ENCODE measurements around the gene HTR4. TPM values are rescaled to one million over a fixed set of nuclear protein-coding genes. Genes with fewer than 3 reads are reported as not detected.

Gene HTR4
- total RNA-seq, 1 donor from 2014 or later, result not detected

GRCh38 chr5:148696187-148697036, 42.1 kb upstream of the HTR4 start:
- Histone ChIP-seq H3K36me3 (no peaks in the 10 kb centered on the region), H3K9me3 (no peaks in the 10 kb centered on the region), H3K27me3 (ENCODE audit: low read depth) (no peaks in the 10 kb centered on the region), H3K27ac (no peak overlapping the region), H3K4me3 (no peak overlapping the region), H3K4me1 (no peaks in the 10 kb centered on the region)
- ATAC-seq (no peak), DNase-seq (no peak)
- intact Hi-C loops (cut with DNase I), result no loop called here
- TF ChIP-seq, protein P1, sequence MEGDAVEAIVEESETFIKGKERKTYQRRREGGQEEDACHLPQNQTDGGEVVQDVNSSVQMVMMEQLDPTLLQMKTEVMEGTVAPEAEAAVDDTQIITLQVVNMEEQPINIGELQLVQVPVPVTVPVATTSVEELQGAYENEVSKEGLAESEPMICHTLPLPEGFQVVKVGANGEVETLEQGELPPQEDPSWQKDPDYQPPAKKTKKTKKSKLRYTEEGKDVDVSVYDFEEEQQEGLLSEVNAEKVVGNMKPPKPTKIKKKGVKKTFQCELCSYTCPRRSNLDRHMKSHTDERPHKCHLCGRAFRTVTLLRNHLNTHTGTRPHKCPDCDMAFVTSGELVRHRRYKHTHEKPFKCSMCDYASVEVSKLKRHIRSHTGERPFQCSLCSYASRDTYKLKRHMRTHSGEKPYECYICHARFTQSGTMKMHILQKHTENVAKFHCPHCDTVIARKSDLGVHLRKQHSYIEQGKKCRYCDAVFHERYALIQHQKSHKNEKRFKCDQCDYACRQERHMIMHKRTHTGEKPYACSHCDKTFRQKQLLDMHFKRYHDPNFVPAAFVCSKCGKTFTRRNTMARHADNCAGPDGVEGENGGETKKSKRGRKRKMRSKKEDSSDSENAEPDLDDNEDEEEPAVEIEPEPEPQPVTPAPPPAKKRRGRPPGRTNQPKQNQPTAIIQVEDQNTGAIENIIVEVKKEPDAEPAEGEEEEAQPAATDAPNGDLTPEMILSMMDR (IDR thresholded peaks at IDR 0.05), result no peak

DNA sequence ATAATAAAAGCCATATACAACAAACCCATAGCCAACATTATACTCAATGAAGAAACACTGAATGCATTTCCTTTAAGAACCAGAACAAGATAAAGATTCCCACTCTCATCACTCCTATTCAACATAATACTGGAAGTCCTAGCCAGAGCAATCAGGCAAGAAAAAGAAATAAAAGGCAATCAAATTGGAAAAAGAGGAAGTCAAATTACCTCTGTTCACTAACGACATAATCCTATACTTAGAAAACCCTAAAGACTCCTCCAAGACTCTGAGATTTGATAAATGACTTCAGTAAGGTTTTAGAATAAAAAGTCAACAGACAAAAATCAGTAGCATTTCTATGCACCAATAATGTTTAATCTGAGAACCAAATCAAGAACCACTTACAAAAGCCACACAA, 36.6 kb upstream of the HTR4 start:
- DNase-seq (no peak), ATAC-seq (no peak)
- no peaks in the 10 kb centered on the region for H3K27me3 ChIP-seq (ENCODE audit: low read depth)
- no peak overlapping the region for H3K27ac ChIP-seq
- no peak overlapping the region for H3K4me3 ChIP-seq
- no peaks in the 10 kb centered on the region for H3K4me1 ChIP-seq
- H3K36me3 ChIP-seq, result no peaks in the 10 kb centered on the region
- TF ChIP-seq, protein P1 (IDR thresholded peaks at IDR 0.05), result no peak
- intact Hi-C loops (cut with DNase I), result no loop called here
- H3K9me3 ChIP-seq, result no peaks in the 10 kb centered on the region

- Histone ChIP-seq H3K27me3 (ENCODE audit: low read depth) (no peaks in the 10 kb centered on the region), H3K4me1 (no peaks in the 10 kb centered on the region), H3K36me3 (no peaks in the 10 kb centered on the region), H3K4me3 (no peak overlapping the region), H3K27ac (no peak overlapping the region), H3K9me3 (no peaks in the 10 kb centered on the region)
- intact Hi-C loops (cut with DNase I), result no loop called here
- TF ChIP-seq, protein P1 (IDR thresholded peaks at IDR 0.05), result no peak
- ATAC-seq, result no peak
- no peak for DNase-seq
Measured at GRCh38 chr5:148688787-148689186, 34.5 kb upstream of the HTR4 start.

- TF ChIP-seq, protein P1 (IDR thresholded peaks at IDR 0.05), result no peak
- Histone ChIP-seq H3K36me3 (no peaks in the 10 kb centered on the region), H3K9me3 (no peaks in the 10 kb centered on the region), H3K4me3 (no peak overlapping the region), H3K4me1 (no peaks in the 10 kb centered on the region), H3K27me3 (ENCODE audit: low read depth) (no peaks in the 10 kb centered on the region), H3K27ac (no peak overlapping the region)
- ATAC-seq, result no peak
- no peak for DNase-seq
- intact Hi-C loops (cut with DNase I), result no loop called here
Measured at GRCh38 chr5:148687871-148688270, 33.5 kb upstream of the HTR4 start.

DNA sequence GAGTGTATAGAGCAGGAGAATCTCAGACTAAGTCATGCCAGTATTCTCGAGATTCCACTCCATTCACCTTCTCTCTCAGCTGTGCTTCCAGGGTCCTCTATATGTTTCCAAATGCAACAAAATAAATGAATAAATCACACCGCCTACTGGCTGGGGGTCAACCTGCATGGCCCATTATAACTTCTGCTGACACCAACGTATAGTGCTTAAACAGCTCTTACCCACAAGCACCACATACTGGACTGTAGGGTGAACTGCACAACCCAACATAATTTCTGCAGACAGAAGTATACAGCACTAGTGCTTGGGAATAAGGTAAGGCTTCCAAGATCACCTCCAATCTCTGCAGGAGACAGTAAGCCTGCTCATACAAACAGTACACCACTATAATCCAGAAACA, 33.1 kb upstream of the HTR4 start:
- Histone ChIP-seq H3K27ac (no peak overlapping the region), H3K4me1 (no peaks in the 10 kb centered on the region), H3K9me3 (no peaks in the 10 kb centered on the region), H3K4me3 (no peak overlapping the region), H3K27me3 (ENCODE audit: low read depth) (no peaks in the 10 kb centered on the region), H3K36me3 (no peaks in the 10 kb centered on the region)
- ATAC-seq (no peak), DNase-seq (no peak)
- TF ChIP-seq, protein P1 (IDR thresholded peaks at IDR 0.05), result no peak
- intact Hi-C loops (cut with DNase I), result no loop called here
